ENCODE measurements around the gene MRPL36. TPM values are rescaled to one million over a fixed set of nuclear protein-coding genes. Genes with fewer than 3 reads are reported as not detected.

Gene MRPL36
- total RNA-seq, 1 donor from 2014 or later, result 60.1 TPM

DNA sequence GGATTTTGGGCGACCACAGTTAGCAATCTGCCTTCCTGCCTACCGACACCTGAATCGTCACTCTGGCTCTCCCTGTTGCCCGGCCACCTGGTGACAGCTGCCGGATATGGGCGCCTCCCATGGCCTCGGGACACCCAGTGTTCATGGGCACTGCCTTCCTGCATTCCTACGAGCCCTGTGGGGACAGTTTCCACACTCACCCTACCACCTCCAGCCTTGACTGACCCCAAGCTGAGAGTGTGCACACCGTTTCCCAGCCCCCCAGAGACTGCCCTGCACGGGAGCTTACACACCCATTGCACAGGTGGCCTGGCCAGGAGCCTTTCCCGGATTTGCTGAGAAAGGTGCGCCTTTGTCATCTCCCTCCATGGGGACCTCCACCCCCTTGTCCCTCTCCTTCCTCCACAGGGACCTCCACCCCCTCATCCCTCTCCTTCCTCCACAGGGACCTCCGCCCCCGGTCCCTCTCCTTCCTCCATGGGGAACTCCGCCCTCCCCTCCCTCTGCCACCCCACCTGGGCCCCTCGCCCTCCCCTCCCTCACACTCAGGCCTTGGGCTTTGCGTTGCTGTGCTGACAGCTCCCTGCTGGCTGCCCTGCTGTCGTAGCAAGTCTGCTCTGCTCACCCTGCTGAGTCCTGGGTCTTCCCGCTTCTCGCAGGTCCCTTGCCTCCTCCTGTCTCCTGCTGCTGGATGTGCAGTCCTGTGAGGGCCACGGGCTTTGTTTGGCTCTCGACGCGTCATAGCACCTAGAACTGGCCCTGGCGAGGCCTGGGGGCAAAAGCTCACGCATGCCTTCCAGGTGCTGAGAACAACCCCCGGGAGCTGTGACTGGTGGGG lies 48.4 kb downstream of the MRPL36 start:
- no peak for DNase-seq (ENCODE audit: low read depth, low spot score)

DNA sequence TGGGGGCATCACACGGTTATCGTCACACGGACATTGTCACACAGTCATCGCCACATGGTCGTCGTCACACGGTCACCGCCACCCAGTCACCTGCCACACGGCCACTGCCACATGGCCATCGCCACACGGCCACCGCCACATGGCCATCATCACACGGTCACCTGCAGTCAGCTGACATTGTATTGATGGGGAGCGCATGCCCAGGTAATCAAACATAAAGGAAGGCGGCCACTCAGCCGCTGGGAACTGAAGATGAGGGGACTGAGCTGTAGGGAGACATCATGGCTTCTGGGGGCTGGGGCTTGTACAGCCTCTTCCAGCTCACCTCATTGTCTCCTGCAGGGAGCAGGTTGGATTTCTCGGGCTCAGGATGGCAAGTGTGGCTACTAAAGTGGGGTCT lies 49.2 kb downstream of the MRPL36 start:
- DNase-seq (ENCODE audit: low read depth, low spot score), result no peak

DNA sequence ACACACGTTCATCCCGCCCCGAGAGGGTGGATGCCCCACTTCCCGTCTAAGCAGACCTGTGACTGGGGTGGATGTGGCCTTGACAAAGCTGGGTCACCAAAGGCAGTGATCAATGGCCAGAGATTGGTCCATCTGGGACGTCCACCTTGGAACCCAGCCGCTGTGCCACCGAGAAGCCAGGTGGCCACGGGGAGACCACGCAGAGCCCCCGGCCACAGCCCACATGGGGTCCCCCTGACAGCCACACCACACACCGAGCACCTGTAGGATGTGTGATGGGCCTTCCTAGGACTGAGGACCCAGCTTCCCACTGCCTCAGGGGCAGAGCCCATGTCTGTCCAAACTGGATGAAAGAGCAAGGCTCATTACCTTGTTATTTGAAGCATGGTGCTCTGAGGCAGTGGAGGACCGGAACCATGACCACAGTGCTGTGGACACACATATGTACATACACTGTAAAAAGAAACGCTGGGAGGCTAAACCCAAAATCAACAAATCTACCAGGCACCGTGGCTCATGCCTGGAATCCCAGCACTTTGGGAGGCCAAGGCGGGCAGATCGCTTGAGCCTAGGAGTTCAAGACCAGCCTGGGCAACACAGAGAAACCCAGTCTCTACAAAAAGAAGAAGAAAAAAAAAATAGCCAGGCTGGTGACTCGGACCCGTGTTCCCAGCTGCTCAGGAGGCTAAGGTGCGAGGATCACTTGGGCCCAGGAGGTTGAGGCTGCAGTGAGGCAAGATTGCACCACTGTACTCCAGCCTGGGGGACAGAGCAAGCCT lies 50.1 kb downstream of the MRPL36 start:
- DNase-seq (ENCODE audit: low read depth, low spot score), result no peak

DNA sequence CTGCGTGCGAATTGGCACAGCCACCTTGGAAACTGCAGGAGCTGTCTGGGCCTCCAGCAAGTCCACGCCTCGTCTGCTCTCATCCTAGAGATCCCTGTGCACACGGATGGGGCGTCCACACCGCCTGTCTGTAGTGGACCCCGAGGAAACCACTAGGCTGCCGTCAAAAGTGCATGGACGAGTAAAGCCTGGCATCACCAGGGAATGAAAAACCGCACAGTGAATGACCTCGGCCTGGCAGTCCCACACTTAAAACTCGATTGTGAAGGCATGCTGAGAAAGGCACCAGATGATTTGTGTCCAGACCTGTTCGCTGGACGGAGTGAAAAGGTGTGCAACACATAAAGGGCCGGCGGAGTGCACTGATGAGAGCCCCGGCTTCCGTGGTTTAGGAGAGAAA lies 50.8 kb downstream of the MRPL36 start:
- no peak for DNase-seq (ENCODE audit: low read depth, low spot score)

Other genes with a start within 250 kb of the MRPL36 start
- 57.7 and 68.9 TPM in 2 replicates for gene NDUFS6, start 1.6 kb upstream of the MRPL36 start, total RNA-seq
- gene IRX4, start 83.1 kb upstream of the MRPL36 start, total RNA-seq, result not detected in 2 replicates

Measured in pulmonary artery endothelial cell (primary cell).